HG03520 (cell line): Measurements from ENCODE around the gene BCL11B.

ENCODE experiments used
- ATAC-seq: cut with Tn5 transposase; IDR thresholded peaks from one replicate; pipeline ENCODE4 v1.9.1; 2021; ENCODE audit warnings: mild to moderate bottlenecking, moderate library complexity; ENCODE audit not compliant: unreplicated experiment

The BCL11B gene

GRCh38 chr14:99168330-99168729 lies 103.7 kb downstream of the BCL11B start:
- no peak for ATAC-seq

- ATAC-seq = no peak
Observed at GRCh38 chr14:99166506-99166905, 105.5 kb downstream of the BCL11B start.

GRCh38 chr14:99164712-99165111 lies 107.3 kb downstream of the BCL11B start:
- no peak for ATAC-seq

- ATAC-seq = no peak
Observed at GRCh38 chr14:99163446-99163845, 108.6 kb downstream of the BCL11B start.

GRCh38 chr14:99159341-99160340 lies 112.4 kb downstream of the BCL11B start:
- ATAC-seq = no peak

- ATAC-seq = no peak
Observed at GRCh38 chr14:99158646-99159165, 113.3 kb downstream of the BCL11B start.

GRCh38 chr14:99158150-99158549 lies 113.8 kb downstream of the BCL11B start:
- no peak for ATAC-seq

GRCh38 chr14:99157676-99158075 lies 114.3 kb downstream of the BCL11B start:
- ATAC-seq = no peak

- no peak for ATAC-seq
Observed at GRCh38 chr14:99157246-99157645, 114.8 kb downstream of the BCL11B start.

GRCh38 chr14:99156814-99157213 lies 115.2 kb downstream of the BCL11B start:
- no peak for ATAC-seq

GRCh38 chr14:99156090-99156425 lies 115.9 kb downstream of the BCL11B start:
- ATAC-seq = no peak

GRCh38 chr14:99155173-99156089 lies 116.6 kb downstream of the BCL11B start:
- no peak for ATAC-seq

GRCh38 chr14:99150236-99150635 lies 121.8 kb downstream of the BCL11B start:
- ATAC-seq = no peak

GRCh38 chr14:99148861-99149610 lies 123.0 kb downstream of the BCL11B start:
- ATAC-seq = no peak

- ATAC-seq = no peak
Observed at GRCh38 chr14:99148131-99148530, 123.9 kb downstream of the BCL11B start.

GRCh38 chr14:99147366-99147740 lies 124.6 kb downstream of the BCL11B start:
- no peak for ATAC-seq

- no peak for ATAC-seq
Observed at GRCh38 chr14:99146616-99147365, 125.2 kb downstream of the BCL11B start.

- ATAC-seq = no peak
Observed at GRCh38 chr14:99145307-99145706, 126.7 kb downstream of the BCL11B start.

- no peak for ATAC-seq
Observed at GRCh38 chr14:99143793-99144192, 128.2 kb downstream of the BCL11B start.

GRCh38 chr14:99143126-99143525 lies 128.9 kb downstream of the BCL11B start:
- ATAC-seq = no peak
